GM12878 (cell line): ENCODE data around the gene PLPPR1. TPM values are rescaled to one million over a fixed set of nuclear protein-coding genes. Genes with fewer than 3 reads are reported as not detected.

Experiments
- ATAC-seq: fragments of 200-7000 bp; cut with Tn5 transposase; 3 replicates; pipeline ENCODE4 v1.9.1; 2020; ENCODE audit warnings: mild to moderate bottlenecking, moderate library complexity
- BruUV-seq: library from RNA; stranded (reverse); fragments of 400-500 nt; replicated peaks from 2 replicates; lab custom pipeline; 2021; lab: Mats Ljungman, UMichigan
- CTCF ChIA-PET: fragments of 300-600 bp; sonication (Branson Sonifier 250); formaldehyde crosslinking; extraction: SDS; loops from one replicate; lab custom pipeline; 2021; ENCODE audit warnings: inconsistent platforms; lab: Yijun Ruan, JAX
- POLR2A ChIA-PET: fragments of 350-600 bp; formaldehyde crosslinking; extraction: SDS; loops from one replicate; lab custom pipeline; 2021; ENCODE audit warnings: inconsistent platforms; lab: Charles Lee
- RAD21 ChIA-PET: fragments of 300-600 bp; sonication (Branson Sonifier 250); formaldehyde crosslinking; loops from one replicate; lab custom pipeline; 2023; ENCODE audit warnings: antibody characterized with exemption; ENCODE audit not compliant: unreplicated experiment; lab: Charles Lee
- SMC1A ChIA-PET: fragments of 300-600 bp; sonication (Branson Sonifier 250); formaldehyde crosslinking; loops from one replicate; lab custom pipeline; 2023; ENCODE audit not compliant: unreplicated experiment, uncharacterized antibody; lab: Charles Lee
- DNase-seq: peaks from one replicate; pipeline ENCODE4 v3.0.0-alpha.2; 2011; ENCODE audit warnings: low read depth, low spot score
- FAIRE-seq: peaks from 3 replicates; lab custom pipeline; 2011; peaks lifted over from hg19 to GRCh38; lab: Jason Lieb, UNC
- H2AFZ ChIP-seq: 2 replicates; pipeline ENCODE4 v1.6.0; 2011; ENCODE audit warnings: low read depth, low read length, control low read depth; ENCODE audit not compliant: control insufficient read depth
- H3K27ac ChIP-seq: 2 replicates; pipeline ENCODE4 v1.5.1; 2011; ENCODE audit warnings: control low read depth; ENCODE audit not compliant: control insufficient read depth, insufficient read depth
- H3K27me3 ChIP-seq, 2 experiments: replicated peaks in 1 of 2; 2 replicates each; pipeline versions ENCODE4 v1.6.0 to v1.6.1; 2011; ENCODE audit warnings: low read length in 1 of 2; ENCODE audit not compliant: control insufficient read depth in 2 of 2, insufficient read depth in 2 of 2
- H3K36me3 ChIP-seq, 2 experiments: 2 replicates each; pipeline ENCODE4 v1.5.1; 2011; ENCODE audit warnings: low read length in 1 of 2; ENCODE audit not compliant: control insufficient read depth in 2 of 2, insufficient read depth in 2 of 2
- H3K4me1 ChIP-seq: 2 replicates; pipeline ENCODE4 v1.6.1; 2011; ENCODE audit warnings: mild to moderate bottlenecking, low read length, moderate library complexity, mixed read lengths; ENCODE audit not compliant: control insufficient read depth, insufficient read depth
- H3K4me2 ChIP-seq: 2 replicates; pipeline ENCODE4 v1.6.0; 2011; ENCODE audit warnings: control low read depth; ENCODE audit not compliant: control insufficient read depth, insufficient read depth
- H3K4me3 ChIP-seq: fragments of 200-600 bp; sonication (generic); 2 replicates; pipeline ENCODE4 v1.5.1; 2016
- H3K79me2 ChIP-seq: 2 replicates; pipeline ENCODE4 v1.6.0; 2011; ENCODE audit warnings: low read length; ENCODE audit not compliant: control insufficient read depth, insufficient read depth
- H3K9ac ChIP-seq: 2 replicates; pipeline ENCODE4 v1.8.0; 2011; ENCODE audit warnings: low read length, control low read depth, mixed read lengths; ENCODE audit not compliant: control insufficient read depth, insufficient read depth
- H3K9me3 ChIP-seq: replicated peaks from 3 replicates; pipeline ENCODE4 v1.5.1; 2011; ENCODE audit warnings: mild to moderate bottlenecking, low read length; ENCODE audit not compliant: control insufficient read depth, insufficient read depth
- H4K20me1 ChIP-seq: 2 replicates; pipeline ENCODE4 v1.6.0; 2011; ENCODE audit not compliant: control insufficient read depth, insufficient read depth
- CBFB ChIP-seq: IDR thresholded peaks from 2 replicates; pipeline ENCODE4 v1.6.1; 2016; ENCODE audit warnings: antibody characterized with exemption, low read depth
- MEF2A ChIP-seq: IDR thresholded peaks from 2 replicates; pipeline ENCODE4 v1.6.1; 2011; ENCODE audit warnings: low read depth, mild to moderate bottlenecking, low read length, moderate library complexity; ENCODE audit not compliant: insufficient read depth
- RCOR1 ChIP-seq: conservative IDR thresholded peaks from 2 replicates; pipeline ENCODE4 v1.6.1; 2012; ENCODE audit warnings: low read depth, low read length, improper control_type of control experiment
- SIN3A ChIP-seq: IDR thresholded peaks from 2 replicates; pipeline ENCODE4 v1.6.1; 2012; ENCODE audit warnings: low read depth, low read length, improper control_type of control experiment
- ZBTB33 ChIP-seq: fragments of 450-650 bp; IDR thresholded peaks from 2 replicates; pipeline ENCODE4 v1.6.1; 2017; ENCODE audit warnings: mild to moderate bottlenecking
- ZNF217 ChIP-seq: fragments of 450-650 bp; IDR thresholded peaks from 2 replicates; pipeline ENCODE4 v1.6.1; 2017; ENCODE audit warnings: antibody characterized with exemption, mild to moderate bottlenecking
- in situ Hi-C: fragments of 300-500 bp; cut with MboI; formaldehyde crosslinking; loops from 9 replicates; pipeline ENCODE4 v1.14.3; 2018; ENCODE audit warnings: mixed read lengths
- intact Hi-C: fragments of 100-400 bp; cut with micrococcal nuclease; formaldehyde crosslinking; loops from one replicate; pipeline ENCODE4 v1.14.2; 2022; ENCODE audit not compliant: unreplicated experiment
- polyA plus RNA-seq, 11 experiments: library from polyadenylated mRNA; depleted of rRNA in 4 of 11; unstranded in 6 of 11; stranded (reverse) in 5 of 11; fragments of >200 nt; fragmentation: Nextera tagmentation in 4 of 11; fragmentation: Illumina TruSeq in 1 of 11; extraction: Ambion mirVana in 4 of 11; extraction: Trizol in 1 of 11; gene quantifications; 1 replicate in 1 of 11; 2 replicates in 10 of 11; pipeline versions ENCODE4 v1.2.1 to v1.2.3, GENCODE V29; 2011 to 2016; ENCODE audit warnings: inconsistent platforms in 2 of 11, missing spikeins in 2 of 11, low read depth in 1 of 11
- total RNA-seq, 4 experiments: library from RNA; depleted of rRNA in 3 of 4; stranded (reverse); fragments of >200 nt in 3 of 4; fragmentation: Illumina TruSeq in 1 of 4; extraction: Trizol in 1 of 4; gene quantifications; 2 replicates each; pipeline versions ENCODE4 v1.2.1 to v1.2.3, GENCODE V29; 2013 to 2021
- TF ChIP-seq, protein P1 (sequence below): fragments of 450-650 bp; IDR thresholded peaks from 2 replicates; pipeline ENCODE4 v1.6.1; 2016; ENCODE audit warnings: mild to moderate bottlenecking, moderate library complexity, borderline replicate concordance

The PLPPR1 gene
- total and polyA plus RNA-seq, 10 of the 15 experiments (the other 5 are each of a cell fraction or from before 2014, with no cell fraction given) = 0.69 TPM; not detected in 9

- in situ Hi-C loops (no loop called here), intact Hi-C loops (no loop called here)
- Histone ChIP-seq H2AFZ (no peak overlapping the region), H3K27me3 (no peaks in the 10 kb centered on the region), H3K4me2 (no peak overlapping the region), H3K36me3 (no peaks in the 10 kb centered on the region), H3K79me2 (no peaks in the 10 kb centered on the region), H3K27ac (no peak overlapping the region), H3K9ac (no peak overlapping the region), H3K4me3 (no peak overlapping the region), H3K9me3 (no peaks in the 10 kb centered on the region), H3K4me1 (no peaks in the 10 kb centered on the region), H4K20me1 (no peaks in the 10 kb centered on the region)
- CTCF ChIA-PET = no interaction called here
- RAD21 ChIA-PET = no interaction called here
- FAIRE-seq (no peak), DNase-seq (no peak), ATAC-seq (no peak)
- SMC1A ChIA-PET = no interaction called here
- BruUV-seq = no TSS peak
- POLR2A ChIA-PET = no interaction called here
- no peak for TF ChIP-seq ZBTB33
- no peak for TF ChIP-seq MEF2A
- no peak for TF ChIP-seq RCOR1
- no peak for TF ChIP-seq ZNF217
- TF ChIP-seq, protein P1, sequence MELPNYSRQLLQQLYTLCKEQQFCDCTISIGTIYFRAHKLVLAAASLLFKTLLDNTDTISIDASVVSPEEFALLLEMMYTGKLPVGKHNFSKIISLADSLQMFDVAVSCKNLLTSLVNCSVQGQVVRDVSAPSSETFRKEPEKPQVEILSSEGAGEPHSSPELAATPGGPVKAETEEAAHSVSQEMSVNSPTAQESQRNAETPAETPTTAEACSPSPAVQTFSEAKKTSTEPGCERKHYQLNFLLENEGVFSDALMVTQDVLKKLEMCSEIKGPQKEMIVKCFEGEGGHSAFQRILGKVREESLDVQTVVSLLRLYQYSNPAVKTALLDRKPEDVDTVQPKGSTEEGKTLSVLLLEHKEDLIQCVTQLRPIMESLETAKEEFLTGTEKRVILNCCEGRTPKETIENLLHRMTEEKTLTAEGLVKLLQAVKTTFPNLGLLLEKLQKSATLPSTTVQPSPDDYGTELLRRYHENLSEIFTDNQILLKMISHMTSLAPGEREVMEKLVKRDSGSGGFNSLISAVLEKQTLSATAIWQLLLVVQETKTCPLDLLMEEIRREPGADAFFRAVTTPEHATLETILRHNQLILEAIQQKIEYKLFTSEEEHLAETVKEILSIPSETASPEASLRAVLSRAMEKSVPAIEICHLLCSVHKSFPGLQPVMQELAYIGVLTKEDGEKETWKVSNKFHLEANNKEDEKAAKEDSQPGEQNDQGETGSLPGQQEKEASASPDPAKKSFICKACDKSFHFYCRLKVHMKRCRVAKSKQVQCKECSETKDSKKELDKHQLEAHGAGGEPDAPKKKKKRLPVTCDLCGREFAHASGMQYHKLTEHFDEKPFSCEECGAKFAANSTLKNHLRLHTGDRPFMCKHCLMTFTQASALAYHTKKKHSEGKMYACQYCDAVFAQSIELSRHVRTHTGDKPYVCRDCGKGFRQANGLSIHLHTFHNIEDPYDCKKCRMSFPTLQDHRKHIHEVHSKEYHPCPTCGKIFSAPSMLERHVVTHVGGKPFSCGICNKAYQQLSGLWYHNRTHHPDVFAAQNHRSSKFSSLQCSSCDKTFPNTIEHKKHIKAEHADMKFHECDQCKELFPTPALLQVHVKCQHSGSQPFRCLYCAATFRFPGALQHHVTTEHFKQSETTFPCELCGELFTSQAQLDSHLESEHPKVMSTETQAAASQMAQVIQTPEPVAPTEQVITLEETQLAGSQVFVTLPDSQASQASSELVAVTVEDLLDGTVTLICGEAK = no peak
- TF ChIP-seq CBFB = no peak
- TF ChIP-seq SIN3A = no peak
These were observed 191.8 kb downstream of the PLPPR1 start for GRCh38 chr9:101220341-101220740.
